CD4-positive, alpha-beta T cell treated with Interferon alpha-2 for 1 hour (primary cell): ENCODE measurements around the gene MACC1.

Source experiments
- DNase-seq, 2 donors: peaks; one replicate each; pipeline ENCODE4 v3.0.0-alpha.2; 2020 to 2022

MACC1 gene, protein sequence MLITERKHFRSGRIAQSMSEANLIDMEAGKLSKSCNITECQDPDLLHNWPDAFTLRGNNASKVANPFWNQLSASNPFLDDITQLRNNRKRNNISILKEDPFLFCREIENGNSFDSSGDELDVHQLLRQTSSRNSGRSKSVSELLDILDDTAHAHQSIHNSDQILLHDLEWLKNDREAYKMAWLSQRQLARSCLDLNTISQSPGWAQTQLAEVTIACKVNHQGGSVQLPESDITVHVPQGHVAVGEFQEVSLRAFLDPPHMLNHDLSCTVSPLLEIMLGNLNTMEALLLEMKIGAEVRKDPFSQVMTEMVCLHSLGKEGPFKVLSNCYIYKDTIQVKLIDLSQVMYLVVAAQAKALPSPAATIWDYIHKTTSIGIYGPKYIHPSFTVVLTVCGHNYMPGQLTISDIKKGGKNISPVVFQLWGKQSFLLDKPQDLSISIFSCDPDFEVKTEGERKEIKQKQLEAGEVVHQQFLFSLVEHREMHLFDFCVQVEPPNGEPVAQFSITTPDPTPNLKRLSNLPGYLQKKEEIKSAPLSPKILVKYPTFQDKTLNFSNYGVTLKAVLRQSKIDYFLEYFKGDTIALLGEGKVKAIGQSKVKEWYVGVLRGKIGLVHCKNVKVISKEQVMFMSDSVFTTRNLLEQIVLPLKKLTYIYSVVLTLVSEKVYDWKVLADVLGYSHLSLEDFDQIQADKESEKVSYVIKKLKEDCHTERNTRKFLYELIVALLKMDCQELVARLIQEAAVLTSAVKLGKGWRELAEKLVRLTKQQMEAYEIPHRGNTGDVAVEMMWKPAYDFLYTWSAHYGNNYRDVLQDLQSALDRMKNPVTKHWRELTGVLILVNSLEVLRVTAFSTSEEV

GRCh38 chr7:20217193-20217948 is at the start of gene MACC1:
TSS of gene MACC1 (minus strand) at chr7:20217384. CDS start at chr7:20161862, 55,522 bp downstream.
- peak; percentile 45 to 79 for DNase-seq

- DNase-seq = no peak
Measured at GRCh38 chr7:20264623-20265022, 47.4 kb upstream of the MACC1 start.

DNA sequence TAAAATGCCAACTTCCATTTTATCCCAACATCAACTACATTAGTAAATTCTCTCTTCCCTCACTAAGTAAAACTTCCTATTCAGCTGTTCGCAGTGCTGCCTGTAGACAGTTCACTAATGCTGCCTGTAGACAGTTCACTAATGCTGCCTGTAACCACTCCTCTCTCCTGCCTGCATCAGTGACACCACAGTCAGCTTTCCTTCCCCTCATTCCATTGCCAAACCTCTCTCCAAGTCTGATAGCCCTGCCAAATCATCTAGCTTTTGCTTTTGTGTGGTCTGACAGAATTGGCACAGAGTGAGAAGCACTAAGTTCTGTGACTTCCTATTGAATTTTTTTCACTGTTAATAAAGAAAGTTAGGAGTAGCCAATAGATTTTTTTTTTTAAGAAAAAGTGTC is 43.0 kb upstream of the MACC1 start:
- DNase-seq = no peak

- DNase-seq = no peak
Measured at GRCh38 chr7:20257212-20257611, 40.0 kb upstream of the MACC1 start.

GRCh38 chr7:20249920-20250319 is 32.7 kb upstream of the MACC1 start:
- no peak for DNase-seq

- no peak for DNase-seq
Measured at GRCh38 chr7:20249376-20249775, 32.2 kb upstream of the MACC1 start.

DNA sequence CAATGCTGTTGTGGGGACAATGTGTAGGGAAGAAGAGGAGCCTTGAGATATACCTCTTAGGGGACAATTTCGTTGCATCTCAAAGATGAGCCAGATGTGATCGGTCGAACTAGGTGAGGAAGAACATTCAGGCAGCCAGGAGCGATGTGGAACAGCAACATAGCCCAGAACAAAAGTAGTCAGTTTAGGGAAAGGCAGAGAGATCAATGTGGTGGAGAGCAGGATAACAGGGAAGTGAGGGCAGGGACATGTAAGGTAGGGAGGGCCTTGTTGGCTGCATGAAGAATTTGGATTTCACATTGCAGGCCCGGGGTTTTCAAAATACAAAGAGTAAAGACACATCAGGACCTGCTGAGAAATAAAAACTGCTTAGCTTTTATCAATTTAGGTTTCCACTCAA is 29.1 kb upstream of the MACC1 start:
- no peak for DNase-seq

- DNase-seq = no peak
Measured at GRCh38 chr7:20244334-20245120, 27.3 kb upstream of the MACC1 start.

DNA sequence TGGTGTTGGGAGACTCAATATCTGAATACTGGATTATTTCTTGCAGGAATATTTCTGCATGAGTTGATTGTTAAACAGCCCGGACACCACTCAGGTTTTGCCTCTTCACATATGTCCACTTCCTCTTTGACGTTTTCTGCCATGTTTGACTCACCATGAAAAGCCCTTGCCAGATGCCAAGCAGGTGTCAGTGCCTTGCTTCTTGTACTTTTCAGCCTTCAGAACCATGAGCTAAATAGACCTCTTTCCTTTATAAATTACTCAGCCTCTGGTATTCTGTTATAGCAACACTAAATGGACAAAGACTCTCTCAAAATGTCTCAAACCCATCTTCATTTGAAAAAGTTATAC is 24.7 kb upstream of the MACC1 start:
- DNase-seq = no peak

DNA sequence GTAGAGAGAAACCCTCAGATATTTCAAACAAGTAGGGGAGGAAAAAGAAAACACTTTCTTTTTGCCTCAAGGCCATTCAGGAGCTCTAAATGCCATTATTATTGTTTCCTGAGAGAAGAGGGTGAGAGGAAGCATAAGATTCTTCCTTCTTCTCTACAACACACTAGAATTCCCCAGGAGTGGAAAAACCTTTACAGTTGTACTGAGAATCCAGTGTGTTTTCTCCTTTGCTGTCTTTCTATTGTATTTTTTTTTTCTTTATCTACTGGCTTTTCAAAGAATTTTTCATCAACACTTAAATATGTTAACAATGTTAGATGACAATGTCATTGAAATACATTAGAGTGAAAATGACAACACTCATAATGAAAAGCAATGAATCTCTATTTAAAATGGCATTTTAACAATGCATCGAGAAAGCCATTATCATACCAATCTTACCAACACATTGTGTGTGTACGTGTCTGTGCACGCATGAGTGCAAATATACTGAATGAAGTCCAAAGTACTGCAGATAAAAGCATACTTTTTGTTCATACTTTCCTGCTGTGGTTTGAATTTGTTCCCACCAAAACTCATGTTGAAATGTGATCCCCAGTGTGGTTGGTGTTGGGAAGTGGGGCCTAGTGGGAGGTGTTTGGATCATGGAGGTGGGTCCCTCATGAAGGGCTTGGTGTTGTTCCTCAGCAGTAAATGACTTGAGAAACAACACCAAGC is 24.2 kb upstream of the MACC1 start:
- no peak for DNase-seq

DNA sequence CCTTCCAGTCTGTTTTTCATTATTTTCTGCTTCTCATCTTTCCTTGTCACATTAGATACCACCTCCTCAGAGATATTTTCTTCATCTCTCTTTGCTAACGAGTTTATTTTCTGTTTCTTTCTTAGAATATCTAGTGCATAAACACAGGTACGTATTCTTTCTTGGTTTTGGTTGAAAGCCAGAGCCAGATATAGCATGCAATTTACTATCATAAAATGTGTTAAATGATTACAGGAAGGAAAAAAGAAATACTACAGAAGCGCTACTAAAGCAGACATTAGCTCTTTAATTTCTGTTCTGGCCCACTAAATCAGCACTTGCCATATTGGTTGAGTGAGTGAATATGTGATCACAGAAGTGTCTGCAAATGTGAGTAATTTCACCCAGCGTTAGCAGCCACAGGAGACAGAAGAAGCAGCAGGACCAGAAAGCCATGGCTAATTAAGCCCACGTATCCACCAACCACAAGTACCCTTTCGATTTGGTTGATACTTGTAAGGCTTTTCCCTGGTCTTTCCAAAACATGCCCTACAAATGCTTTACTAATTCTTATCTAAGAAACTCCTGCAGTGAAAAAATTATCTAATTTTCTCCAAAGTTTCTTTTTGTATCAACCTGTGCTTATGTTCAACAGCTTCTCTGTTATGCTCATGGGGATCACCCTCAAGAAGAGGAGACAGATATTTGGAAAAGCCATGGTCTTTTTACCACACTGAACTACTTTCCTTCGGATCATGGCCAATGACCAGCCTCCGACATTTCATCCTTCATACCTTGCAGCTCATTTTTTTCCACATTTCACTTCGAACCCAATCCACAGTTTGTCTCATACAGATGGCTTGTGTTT is 23.1 kb upstream of the MACC1 start:
- DNase-seq = no peak

DNA sequence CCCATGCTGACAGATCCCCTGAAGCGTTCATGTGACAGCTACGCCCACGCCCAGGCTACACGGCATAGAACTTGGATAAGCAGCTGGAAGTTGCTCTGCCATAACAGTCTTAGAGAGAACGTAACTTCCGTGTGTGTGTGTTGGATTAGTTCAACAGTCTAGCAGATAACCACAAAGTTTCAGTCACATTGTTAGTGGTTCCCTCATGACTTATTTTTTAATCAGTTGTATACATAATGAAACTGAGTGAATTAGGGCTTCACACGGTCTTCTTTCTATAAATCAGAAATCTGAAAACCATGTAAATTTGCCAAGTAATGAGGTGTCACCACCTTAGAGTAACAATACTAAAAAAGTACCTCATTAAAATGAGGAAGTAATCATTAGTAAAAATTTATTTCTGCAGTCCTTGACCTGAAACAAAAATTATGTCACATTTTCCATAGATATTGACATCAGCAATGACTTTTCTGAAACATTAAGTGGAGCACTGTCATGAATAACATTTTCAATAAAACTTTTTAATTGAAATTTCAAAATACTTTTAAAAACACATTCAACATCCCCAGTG is 21.7 kb upstream of the MACC1 start:
- DNase-seq = peak in 1 of 2 donors; percentile 3

- no peak for DNase-seq
Measured at GRCh38 chr7:20238194-20238753, 21.1 kb upstream of the MACC1 start.

- no peak for DNase-seq
Measured at GRCh38 chr7:20237464-20238193, 20.4 kb upstream of the MACC1 start.

DNA sequence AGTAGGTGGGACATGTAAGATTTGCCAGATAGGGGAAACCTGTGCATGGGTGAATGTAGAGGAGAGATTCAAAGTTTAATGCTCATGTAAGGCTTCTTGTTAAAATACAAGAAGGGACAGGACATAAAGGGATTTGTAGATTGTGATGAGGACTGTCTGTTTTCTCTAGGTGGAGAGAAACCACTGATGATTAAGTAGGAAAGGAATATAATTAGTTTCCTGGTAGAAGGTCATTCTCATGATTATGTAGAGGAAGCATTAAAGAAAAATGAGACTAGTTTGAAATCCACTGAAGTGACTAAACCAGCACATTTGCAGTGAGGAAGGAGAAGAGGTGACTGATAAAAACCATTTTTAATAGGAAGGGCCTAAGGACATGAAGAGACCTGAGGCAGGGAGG is 19.6 kb upstream of the MACC1 start:
- DNase-seq = no peak

DNA sequence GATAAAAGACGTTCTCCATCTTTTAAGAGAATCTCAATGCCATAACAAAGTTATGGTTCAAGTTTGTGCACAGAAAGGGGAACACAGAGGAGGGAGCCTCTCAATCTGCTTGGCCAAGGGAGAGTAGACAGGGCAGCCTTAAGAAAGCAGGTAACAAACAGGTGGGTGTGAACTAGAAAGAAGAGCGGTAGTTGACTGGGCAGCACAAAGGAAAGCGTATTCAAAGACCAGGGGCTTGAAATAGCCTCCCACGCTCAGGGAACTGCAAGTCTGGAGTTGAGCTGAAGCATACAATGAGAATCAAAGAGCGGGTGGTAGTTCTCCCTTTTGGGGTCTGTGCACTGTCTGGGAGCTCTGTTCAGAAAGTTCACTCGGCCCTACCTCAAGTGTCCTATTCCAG is 18.9 kb upstream of the MACC1 start:
- DNase-seq = no peak

DNA sequence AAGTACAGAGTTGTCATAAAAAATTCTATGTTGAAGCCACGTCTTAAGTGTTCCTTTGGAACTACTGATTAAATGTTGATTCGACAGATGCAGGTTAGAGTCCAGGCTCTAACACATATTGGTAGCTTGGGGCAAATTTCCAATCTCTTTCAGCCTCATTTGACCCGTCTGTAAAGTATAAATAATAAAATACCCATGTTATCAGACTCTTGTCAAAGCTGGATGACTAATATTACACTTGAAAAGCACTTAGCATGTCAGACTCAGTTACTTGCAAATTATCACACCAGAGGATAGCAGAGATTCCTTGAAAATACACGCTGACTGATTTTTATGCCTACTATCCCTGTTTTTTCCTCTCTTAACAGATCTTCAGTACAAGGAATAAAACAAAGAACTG is 18.1 kb upstream of the MACC1 start:
- DNase-seq = no peak

GRCh38 chr7:20233362-20233761 is 16.2 kb upstream of the MACC1 start:
- no peak for DNase-seq

- DNase-seq = no peak
Measured at GRCh38 chr7:20232848-20233247, 15.7 kb upstream of the MACC1 start.
